Keratinocyte (primary cell): ENCODE results near the gene CCDC83.
"Not testable (repeated sequence)": the region's sequence is repeated elsewhere in the genome, so short reads cannot be mapped to it uniquely, and the experiment has no call there.

Experiments
- EZH2 ChIP-seq: IDR thresholded peaks from one replicate; pipeline ENCODE4 v1.6.1; 2012; ENCODE audit warnings: inconsistent platforms, mild to moderate bottlenecking, low read length, moderate library complexity
- TF ChIP-seq, protein P1 (sequence below), 3 experiments: IDR thresholded peaks in 1 of 3; conservative IDR thresholded peaks in 1 of 3; optimal IDR thresholded peaks in 1 of 3; 2 replicates in 2 of 3; 3 replicates in 1 of 3; pipeline versions ENCODE3 to v1.5.1; 2011; ENCODE audit warnings: low read length in 3 of 3, mild to moderate bottlenecking in 3 of 3, moderate library complexity in 2 of 3, control low read depth in 1 of 3, inconsistent platforms in 1 of 3; ENCODE audit not compliant: insufficient read depth in 2 of 3; ENCODE audit errors: extremely low read depth in 1 of 3

DNA sequence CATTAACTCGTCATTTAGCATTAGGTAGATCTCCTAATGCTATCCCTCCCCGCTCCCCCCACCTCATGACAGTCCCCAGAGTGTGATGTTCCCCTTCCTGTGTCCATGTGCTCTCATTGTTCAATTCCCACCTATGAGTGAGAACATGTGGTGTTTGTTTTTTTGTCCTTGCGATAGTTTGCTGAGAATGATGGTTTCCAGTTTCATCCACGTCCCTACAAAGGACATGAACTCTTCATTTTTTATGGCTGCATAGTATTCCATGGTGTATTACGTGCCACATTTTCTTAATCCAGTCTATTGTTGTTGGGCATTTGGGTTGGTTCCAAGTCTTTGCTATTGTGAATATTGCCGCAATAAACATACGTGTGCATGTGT is 96.9 kb downstream of the CCDC83 start:
- TF ChIP-seq, protein P1, sequence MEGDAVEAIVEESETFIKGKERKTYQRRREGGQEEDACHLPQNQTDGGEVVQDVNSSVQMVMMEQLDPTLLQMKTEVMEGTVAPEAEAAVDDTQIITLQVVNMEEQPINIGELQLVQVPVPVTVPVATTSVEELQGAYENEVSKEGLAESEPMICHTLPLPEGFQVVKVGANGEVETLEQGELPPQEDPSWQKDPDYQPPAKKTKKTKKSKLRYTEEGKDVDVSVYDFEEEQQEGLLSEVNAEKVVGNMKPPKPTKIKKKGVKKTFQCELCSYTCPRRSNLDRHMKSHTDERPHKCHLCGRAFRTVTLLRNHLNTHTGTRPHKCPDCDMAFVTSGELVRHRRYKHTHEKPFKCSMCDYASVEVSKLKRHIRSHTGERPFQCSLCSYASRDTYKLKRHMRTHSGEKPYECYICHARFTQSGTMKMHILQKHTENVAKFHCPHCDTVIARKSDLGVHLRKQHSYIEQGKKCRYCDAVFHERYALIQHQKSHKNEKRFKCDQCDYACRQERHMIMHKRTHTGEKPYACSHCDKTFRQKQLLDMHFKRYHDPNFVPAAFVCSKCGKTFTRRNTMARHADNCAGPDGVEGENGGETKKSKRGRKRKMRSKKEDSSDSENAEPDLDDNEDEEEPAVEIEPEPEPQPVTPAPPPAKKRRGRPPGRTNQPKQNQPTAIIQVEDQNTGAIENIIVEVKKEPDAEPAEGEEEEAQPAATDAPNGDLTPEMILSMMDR (optimal IDR thresholded peaks at IDR 0.05 in 1 of 3, IDR thresholded peaks at IDR 0.05 in 1 of 3, conservative IDR thresholded peaks at IDR 0.05 in 1 of 3; ENCODE audit: extremely low read depth in 1 of 3, insufficient read depth in 2 of 3, low read length in 3 of 3): not testable (repeated sequence)
- not testable (repeated sequence) for TF ChIP-seq EZH2
